GM23338 (cell line): Measurements from ENCODE around the gene GRM5. TPM values are rescaled to one million over a fixed set of nuclear protein-coding genes. Genes with fewer than 3 reads are reported as not detected.

Experiments used
- ATAC-seq: fragments of 200-7000 bp; cut with Tn5 transposase; 3 replicates; pipeline ENCODE4 v1.9.1; 2020
- DNase-seq: peaks from one replicate; pipeline ENCODE4 v3.0.0-alpha.2; 2015; ENCODE audit warnings: low spot score
- H2AFZ ChIP-seq: fragments of 200-600 bp; sonication (generic); 2 replicates; pipeline ENCODE4 v1.8.0; 2016; ENCODE audit warnings: antibody characterized with exemption, mild to moderate bottlenecking, moderate library complexity
- H3F3A ChIP-seq: fragments of 200-600 bp; sonication (generic); replicated peaks from 2 replicates; pipeline ENCODE4 v1.8.0; 2017; ENCODE audit warnings: antibody characterized with exemption, mixed run types, low read depth
- H3K27ac ChIP-seq: fragments of 200-600 bp; sonication (generic); 2 replicates; pipeline ENCODE4 v1.6.1; 2016; ENCODE audit warnings: low read depth
- H3K27me3 ChIP-seq: fragments of 200-600 bp; sonication (generic); 2 replicates; pipeline ENCODE4 v1.8.0; 2016; ENCODE audit warnings: mild to moderate bottlenecking, mixed run types, moderate library complexity; ENCODE audit not compliant: insufficient read depth
- H3K36me3 ChIP-seq: fragments of 200-600 bp; sonication (generic); 2 replicates; pipeline ENCODE4 v1.8.0; 2016; ENCODE audit warnings: mild to moderate bottlenecking; ENCODE audit not compliant: insufficient read depth
- H3K4me1 ChIP-seq: fragments of 200-600 bp; sonication (generic); 2 replicates; pipeline ENCODE4 v1.8.0; 2016; ENCODE audit warnings: mild to moderate bottlenecking, moderate library complexity; ENCODE audit not compliant: insufficient read depth
- H3K4me2 ChIP-seq: fragments of 200-600 bp; sonication (generic); 2 replicates; pipeline ENCODE4 v1.7.1; 2017; ENCODE audit warnings: mixed run types
- H3K4me3 ChIP-seq: fragments of 200-600 bp; sonication (generic); 2 replicates; pipeline ENCODE4 v1.6.1; 2016; ENCODE audit warnings: mixed run types
- H3K79me2 ChIP-seq: fragments of 200-600 bp; sonication (generic); replicated peaks from 2 replicates; pipeline ENCODE4 v1.8.0; 2017; ENCODE audit warnings: mild to moderate bottlenecking; ENCODE audit not compliant: insufficient read depth
- H3K9me2 ChIP-seq: fragments of 200-600 bp; sonication (generic); 2 replicates; pipeline ENCODE4 v1.8.0; 2017; ENCODE audit not compliant: insufficient read depth
- H4K20me1 ChIP-seq: fragments of 200-600 bp; sonication (generic); replicated peaks from 2 replicates; pipeline ENCODE4 v1.8.0; 2017; ENCODE audit warnings: mild to moderate bottlenecking; ENCODE audit not compliant: insufficient read depth
- H3K27ac Mint-ChIP-seq: 2 replicates; pipeline ENCODE4 v1.8.0; 2020; ENCODE audit warnings: inconsistent platforms, mild to moderate bottlenecking, moderate library complexity, mixed read lengths
- H3K27me3 Mint-ChIP-seq: 3 replicates; pipeline ENCODE4 v1.8.0; 2022; ENCODE audit warnings: low read depth, mild to moderate bottlenecking, moderate library complexity, mixed read lengths, inconsistent platforms; ENCODE audit not compliant: insufficient read depth, poor library complexity
- H3K36me3 Mint-ChIP-seq: 3 replicates; pipeline ENCODE4 v1.8.0; 2021; ENCODE audit warnings: low read depth, mild to moderate bottlenecking, inconsistent platforms, moderate library complexity, mixed read lengths
- H3K4me1 Mint-ChIP-seq: 3 replicates; pipeline ENCODE4 v1.8.0; 2020; ENCODE audit warnings: mild to moderate bottlenecking, inconsistent platforms, mixed read lengths
- H3K4me3 Mint-ChIP-seq: 3 replicates; pipeline ENCODE4 v1.8.0; 2021; ENCODE audit warnings: moderate library complexity, mild to moderate bottlenecking, inconsistent platforms, mixed read lengths
- H3K9me3 Mint-ChIP-seq: 3 replicates; pipeline ENCODE4 v1.8.0; 2020; ENCODE audit warnings: moderate library complexity, mild to moderate bottlenecking, inconsistent platforms, mixed read lengths
- CREB1 ChIP-seq: fragments of 250-450 bp; sonication (Bioruptor Pico); IDR thresholded peaks from 2 replicates; pipeline ENCODE4 v1.5.0; 2020; ENCODE audit warnings: low read depth, mild to moderate bottlenecking, moderate library complexity
- EZH2 ChIP-seq: fragments of 200-600 bp; sonication (generic); IDR thresholded peaks from one replicate; pipeline ENCODE4 v1.8.0; 2017; ENCODE audit warnings: antibody characterized with exemption, mild to moderate bottlenecking, low read depth; ENCODE audit not compliant: unreplicated experiment
- EZH2phosphoT487 ChIP-seq: fragments of 200-600 bp; sonication (generic); IDR thresholded peaks from one replicate; pipeline ENCODE4 v1.8.1; 2018; ENCODE audit warnings: antibody characterized with exemption; ENCODE audit not compliant: unreplicated experiment
- JUNB ChIP-seq: IDR thresholded peaks from one replicate; pipeline ENCODE4 v1.6.1; 2016; ENCODE audit warnings: antibody characterized with exemption; ENCODE audit not compliant: unreplicated experiment
- NANOG ChIP-seq: IDR thresholded peaks from 2 replicates; pipeline ENCODE4 v1.6.1; 2016; ENCODE audit warnings: antibody characterized with exemption, borderline replicate concordance
- POLR2AphosphoS5 ChIP-seq: IDR thresholded peaks from 2 replicates; pipeline ENCODE4 v1.6.1; 2016; ENCODE audit warnings: antibody characterized with exemption, low read depth
- STAT1 ChIP-seq: IDR thresholded peaks from one replicate; pipeline ENCODE4 v1.6.1; 2016; ENCODE audit warnings: antibody characterized with exemption; ENCODE audit not compliant: unreplicated experiment
- ZNF114 ChIP-seq: fragments of 250-450 bp; sonication (Bioruptor Pico); IDR thresholded peaks from 2 replicates; pipeline ENCODE4 v1.5.0; 2020; ENCODE audit warnings: mild to moderate bottlenecking, moderate library complexity
- ZNF331 ChIP-seq: fragments of 250-450 bp; sonication (Bioruptor Pico); IDR thresholded peaks from 2 replicates; pipeline ENCODE4 v1.5.0; 2020; ENCODE audit warnings: low read depth, mild to moderate bottlenecking, moderate library complexity
- polyA plus RNA-seq: library from polyadenylated mRNA; unstranded; fragments of >200 nt; fragmentation: Nextera tagmentation; extraction: Ambion mirVana; gene quantifications from 2 replicates; pipeline ENCODE4 v1.2.1, GENCODE V29; 2016
- total RNA-seq: library from RNA; depleted of rRNA; stranded (reverse); fragments of >200 nt; shearing (Covaris generic); gene quantifications from 2 replicates; pipeline ENCODE4 v1.2.3, GENCODE V29; 2014
- TF ChIP-seq, protein P1 (sequence below), 2 experiments: fragments of 200-600 bp in 1 of 2; sonication (generic) in 1 of 2; conservative IDR thresholded peaks; 2 replicates each; pipeline versions ENCODE4 v1.5.1 to v1.6.1; 2016 to 2017; ENCODE audit warnings: antibody characterized with exemption in 2 of 2, low read depth in 2 of 2, mild to moderate bottlenecking in 2 of 2, moderate library complexity in 1 of 2
- TF ChIP-seq, protein P2 (sequence below): fragments of 250-450 bp; sonication (Bioruptor Pico); IDR thresholded peaks from 2 replicates; pipeline ENCODE4 v1.5.0; 2020; ENCODE audit warnings: mild to moderate bottlenecking, moderate library complexity
- TF ChIP-seq, protein P3 (sequence below): IDR thresholded peaks from 2 replicates; pipeline ENCODE4 v1.6.1; 2016; ENCODE audit warnings: antibody characterized with exemption
- TF ChIP-seq, protein P4 (sequence below): IDR thresholded peaks from one replicate; pipeline ENCODE4 v1.6.1; 2018; ENCODE audit warnings: antibody characterized with exemption; ENCODE audit not compliant: unreplicated experiment

The GRM5 gene
- total and polyA plus RNA-seq, 2 experiments from 2014 or later, result 0.23 to 0.45 TPM

DNA sequence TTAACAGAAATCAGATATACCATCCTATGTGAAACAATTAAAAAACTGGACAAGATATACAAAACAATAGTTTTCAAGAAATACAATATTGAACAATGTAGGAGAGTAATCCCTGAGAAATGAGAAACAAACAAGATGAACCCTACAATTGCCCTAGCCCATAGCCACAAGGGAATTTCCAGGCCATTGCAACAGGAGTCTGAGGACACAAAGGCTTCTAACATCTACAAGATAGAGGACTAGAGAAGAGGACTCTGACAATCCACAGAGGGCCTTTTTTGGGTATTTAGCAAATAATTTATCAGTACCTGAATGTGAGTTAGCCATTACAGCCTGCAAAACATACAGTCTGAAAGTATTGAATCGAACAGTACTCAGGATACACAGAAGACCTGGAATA, 251.7 kb downstream of the GRM5 start:
- no peaks in the 10 kb centered on the region for H3F3A ChIP-seq
- Mint-ChIP-seq H3K4me1 (peaks cover 22% of the 10 kb centered on the region; the same call in 2 of the 3 replicates), H3K27me3 (peaks cover 2% of the 10 kb centered on the region), H3K4me3 (no peak overlapping the region), H3K27ac (peak overlapping the region; percentile 31; the same call in 1 of the 2 replicates), H3K36me3 (no peaks in the 10 kb centered on the region), H3K9me3 (no peaks in the 10 kb centered on the region; the same call in 2 of the 3 replicates)
- no peak overlapping the region for H2AFZ ChIP-seq
- no peaks in the 10 kb centered on the region for H3K36me3 ChIP-seq
- no peak overlapping the region for H3K27ac ChIP-seq
- no peaks in the 10 kb centered on the region for H3K9me2 ChIP-seq
- H3K27me3 ChIP-seq, result no peaks in the 10 kb centered on the region
- DNase-seq, result no peak
- H4K20me1 ChIP-seq, result no peaks in the 10 kb centered on the region
- no peaks in the 10 kb centered on the region for H3K4me1 ChIP-seq
- no peaks in the 10 kb centered on the region for H3K79me2 ChIP-seq
- H3K4me3 ChIP-seq, result no peak overlapping the region
- no peak overlapping the region for H3K4me2 ChIP-seq
- TF ChIP-seq, protein P1, sequence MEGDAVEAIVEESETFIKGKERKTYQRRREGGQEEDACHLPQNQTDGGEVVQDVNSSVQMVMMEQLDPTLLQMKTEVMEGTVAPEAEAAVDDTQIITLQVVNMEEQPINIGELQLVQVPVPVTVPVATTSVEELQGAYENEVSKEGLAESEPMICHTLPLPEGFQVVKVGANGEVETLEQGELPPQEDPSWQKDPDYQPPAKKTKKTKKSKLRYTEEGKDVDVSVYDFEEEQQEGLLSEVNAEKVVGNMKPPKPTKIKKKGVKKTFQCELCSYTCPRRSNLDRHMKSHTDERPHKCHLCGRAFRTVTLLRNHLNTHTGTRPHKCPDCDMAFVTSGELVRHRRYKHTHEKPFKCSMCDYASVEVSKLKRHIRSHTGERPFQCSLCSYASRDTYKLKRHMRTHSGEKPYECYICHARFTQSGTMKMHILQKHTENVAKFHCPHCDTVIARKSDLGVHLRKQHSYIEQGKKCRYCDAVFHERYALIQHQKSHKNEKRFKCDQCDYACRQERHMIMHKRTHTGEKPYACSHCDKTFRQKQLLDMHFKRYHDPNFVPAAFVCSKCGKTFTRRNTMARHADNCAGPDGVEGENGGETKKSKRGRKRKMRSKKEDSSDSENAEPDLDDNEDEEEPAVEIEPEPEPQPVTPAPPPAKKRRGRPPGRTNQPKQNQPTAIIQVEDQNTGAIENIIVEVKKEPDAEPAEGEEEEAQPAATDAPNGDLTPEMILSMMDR (conservative IDR thresholded peaks at IDR 0.05; ENCODE audit: low read depth in 2 of 2), result no peak
- TF ChIP-seq POLR2AphosphoS5, result no peak
- TF ChIP-seq EZH2, result no peak
- no peak for TF ChIP-seq ZNF331 (CRISPR knock-in tag)
- TF ChIP-seq, protein P2, sequence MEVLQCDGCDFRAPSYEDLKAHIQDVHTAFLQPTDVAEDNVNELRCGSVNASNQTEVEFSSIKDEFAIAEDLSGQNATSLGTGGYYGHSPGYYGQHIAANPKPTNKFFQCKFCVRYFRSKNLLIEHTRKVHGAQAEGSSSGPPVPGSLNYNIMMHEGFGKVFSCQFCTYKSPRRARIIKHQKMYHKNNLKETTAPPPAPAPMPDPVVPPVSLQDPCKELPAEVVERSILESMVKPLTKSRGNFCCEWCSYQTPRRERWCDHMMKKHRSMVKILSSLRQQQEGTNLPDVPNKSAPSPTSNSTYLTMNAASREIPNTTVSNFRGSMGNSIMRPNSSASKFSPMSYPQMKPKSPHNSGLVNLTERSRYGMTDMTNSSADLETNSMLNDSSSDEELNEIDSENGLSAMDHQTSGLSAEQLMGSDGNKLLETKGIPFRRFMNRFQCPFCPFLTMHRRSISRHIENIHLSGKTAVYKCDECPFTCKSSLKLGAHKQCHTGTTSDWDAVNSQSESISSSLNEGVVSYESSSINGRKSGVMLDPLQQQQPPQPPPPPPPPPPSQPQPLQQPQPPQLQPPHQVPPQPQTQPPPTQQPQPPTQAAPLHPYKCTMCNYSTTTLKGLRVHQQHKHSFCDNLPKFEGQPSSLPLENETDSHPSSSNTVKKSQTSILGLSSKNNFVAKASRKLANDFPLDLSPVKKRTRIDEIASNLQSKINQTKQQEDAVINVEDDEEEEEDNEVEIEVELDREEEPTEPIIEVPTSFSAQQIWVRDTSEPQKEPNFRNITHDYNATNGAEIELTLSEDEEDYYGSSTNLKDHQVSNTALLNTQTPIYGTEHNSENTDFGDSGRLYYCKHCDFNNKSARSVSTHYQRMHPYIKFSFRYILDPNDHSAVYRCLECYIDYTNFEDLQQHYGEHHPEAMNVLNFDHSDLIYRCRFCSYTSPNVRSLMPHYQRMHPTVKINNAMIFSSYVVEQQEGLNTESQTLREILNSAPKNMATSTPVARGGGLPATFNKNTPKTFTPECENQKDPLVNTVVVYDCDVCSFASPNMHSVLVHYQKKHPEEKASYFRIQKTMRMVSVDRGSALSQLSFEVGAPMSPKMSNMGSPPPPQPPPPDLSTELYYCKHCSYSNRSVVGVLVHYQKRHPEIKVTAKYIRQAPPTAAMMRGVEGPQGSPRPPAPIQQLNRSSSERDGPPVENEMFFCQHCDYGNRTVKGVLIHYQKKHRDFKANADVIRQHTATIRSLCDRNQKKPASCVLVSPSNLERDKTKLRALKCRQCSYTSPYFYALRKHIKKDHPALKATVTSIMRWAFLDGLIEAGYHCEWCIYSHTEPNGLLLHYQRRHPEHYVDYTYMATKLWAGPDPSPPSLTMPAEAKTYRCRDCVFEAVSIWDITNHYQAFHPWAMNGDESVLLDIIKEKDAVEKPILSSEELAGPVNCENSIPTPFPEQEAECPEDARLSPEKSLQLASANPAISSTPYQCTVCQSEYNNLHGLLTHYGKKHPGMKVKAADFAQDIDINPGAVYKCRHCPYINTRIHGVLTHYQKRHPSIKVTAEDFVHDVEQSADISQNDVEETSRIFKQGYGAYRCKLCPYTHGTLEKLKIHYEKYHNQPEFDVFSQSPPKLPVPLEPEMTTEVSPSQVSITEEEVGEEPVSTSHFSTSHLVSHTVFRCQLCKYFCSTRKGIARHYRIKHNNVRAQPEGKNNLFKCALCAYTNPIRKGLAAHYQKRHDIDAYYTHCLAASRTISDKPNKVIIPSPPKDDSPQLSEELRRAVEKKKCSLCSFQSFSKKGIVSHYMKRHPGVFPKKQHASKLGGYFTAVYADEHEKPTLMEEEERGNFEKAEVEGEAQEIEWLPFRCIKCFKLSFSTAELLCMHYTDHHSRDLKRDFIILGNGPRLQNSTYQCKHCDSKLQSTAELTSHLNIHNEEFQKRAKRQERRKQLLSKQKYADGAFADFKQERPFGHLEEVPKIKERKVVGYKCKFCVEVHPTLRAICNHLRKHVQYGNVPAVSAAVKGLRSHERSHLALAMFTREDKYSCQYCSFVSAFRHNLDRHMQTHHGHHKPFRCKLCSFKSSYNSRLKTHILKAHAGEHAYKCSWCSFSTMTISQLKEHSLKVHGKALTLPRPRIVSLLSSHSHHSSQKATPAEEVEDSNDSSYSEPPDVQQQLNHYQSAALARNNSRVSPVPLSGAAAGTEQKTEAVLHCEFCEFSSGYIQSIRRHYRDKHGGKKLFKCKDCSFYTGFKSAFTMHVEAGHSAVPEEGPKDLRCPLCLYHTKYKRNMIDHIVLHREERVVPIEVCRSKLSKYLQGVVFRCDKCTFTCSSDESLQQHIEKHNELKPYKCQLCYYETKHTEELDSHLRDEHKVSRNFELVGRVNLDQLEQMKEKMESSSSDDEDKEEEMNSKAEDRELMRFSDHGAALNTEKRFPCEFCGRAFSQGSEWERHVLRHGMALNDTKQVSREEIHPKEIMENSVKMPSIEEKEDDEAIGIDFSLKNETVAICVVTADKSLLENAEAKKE (CRISPR knock-in tag), result no peak
- no peak for TF ChIP-seq STAT1
- TF ChIP-seq CREB1 (CRISPR knock-in tag), result no peak
- TF ChIP-seq, protein P3, sequence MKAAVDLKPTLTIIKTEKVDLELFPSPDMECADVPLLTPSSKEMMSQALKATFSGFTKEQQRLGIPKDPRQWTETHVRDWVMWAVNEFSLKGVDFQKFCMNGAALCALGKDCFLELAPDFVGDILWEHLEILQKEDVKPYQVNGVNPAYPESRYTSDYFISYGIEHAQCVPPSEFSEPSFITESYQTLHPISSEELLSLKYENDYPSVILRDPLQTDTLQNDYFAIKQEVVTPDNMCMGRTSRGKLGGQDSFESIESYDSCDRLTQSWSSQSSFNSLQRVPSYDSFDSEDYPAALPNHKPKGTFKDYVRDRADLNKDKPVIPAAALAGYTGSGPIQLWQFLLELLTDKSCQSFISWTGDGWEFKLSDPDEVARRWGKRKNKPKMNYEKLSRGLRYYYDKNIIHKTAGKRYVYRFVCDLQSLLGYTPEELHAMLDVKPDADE, result no peak
- no peak for TF ChIP-seq JUNB
- TF ChIP-seq ZNF114, result no peak
- no peak for TF ChIP-seq EZH2phosphoT487
- TF ChIP-seq, protein P4, sequence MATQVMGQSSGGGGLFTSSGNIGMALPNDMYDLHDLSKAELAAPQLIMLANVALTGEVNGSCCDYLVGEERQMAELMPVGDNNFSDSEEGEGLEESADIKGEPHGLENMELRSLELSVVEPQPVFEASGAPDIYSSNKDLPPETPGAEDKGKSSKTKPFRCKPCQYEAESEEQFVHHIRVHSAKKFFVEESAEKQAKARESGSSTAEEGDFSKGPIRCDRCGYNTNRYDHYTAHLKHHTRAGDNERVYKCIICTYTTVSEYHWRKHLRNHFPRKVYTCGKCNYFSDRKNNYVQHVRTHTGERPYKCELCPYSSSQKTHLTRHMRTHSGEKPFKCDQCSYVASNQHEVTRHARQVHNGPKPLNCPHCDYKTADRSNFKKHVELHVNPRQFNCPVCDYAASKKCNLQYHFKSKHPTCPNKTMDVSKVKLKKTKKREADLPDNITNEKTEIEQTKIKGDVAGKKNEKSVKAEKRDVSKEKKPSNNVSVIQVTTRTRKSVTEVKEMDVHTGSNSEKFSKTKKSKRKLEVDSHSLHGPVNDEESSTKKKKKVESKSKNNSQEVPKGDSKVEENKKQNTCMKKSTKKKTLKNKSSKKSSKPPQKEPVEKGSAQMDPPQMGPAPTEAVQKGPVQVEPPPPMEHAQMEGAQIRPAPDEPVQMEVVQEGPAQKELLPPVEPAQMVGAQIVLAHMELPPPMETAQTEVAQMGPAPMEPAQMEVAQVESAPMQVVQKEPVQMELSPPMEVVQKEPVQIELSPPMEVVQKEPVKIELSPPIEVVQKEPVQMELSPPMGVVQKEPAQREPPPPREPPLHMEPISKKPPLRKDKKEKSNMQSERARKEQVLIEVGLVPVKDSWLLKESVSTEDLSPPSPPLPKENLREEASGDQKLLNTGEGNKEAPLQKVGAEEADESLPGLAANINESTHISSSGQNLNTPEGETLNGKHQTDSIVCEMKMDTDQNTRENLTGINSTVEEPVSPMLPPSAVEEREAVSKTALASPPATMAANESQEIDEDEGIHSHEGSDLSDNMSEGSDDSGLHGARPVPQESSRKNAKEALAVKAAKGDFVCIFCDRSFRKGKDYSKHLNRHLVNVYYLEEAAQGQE, result no peak
- no peak for TF ChIP-seq NANOG
- ATAC-seq, result no peak
